Fibroblast of lung (primary cell): Measurements from ENCODE around the gene ATF1. TPM values are rescaled to one million over a fixed set of nuclear protein-coding genes. Genes with fewer than 3 reads are reported as not detected.

Experiments
- DNase-seq, 2 donors: peaks; one replicate each; pipeline versions ENCODE4 v3.0.0 to v3.0.0-alpha.2; 2010; ENCODE audit warnings: low read depth in 2 of 2
- H2AFZ ChIP-seq: 2 replicates; pipeline ENCODE4 v1.5.1; 2012; ENCODE audit warnings: low read length, control low read depth, inconsistent platforms
- H3K27ac ChIP-seq: 2 replicates; pipeline ENCODE4 v1.5.1; 2011; ENCODE audit warnings: low read length, control low read depth; ENCODE audit not compliant: insufficient read depth
- H3K27me3 ChIP-seq: 2 replicates; pipeline ENCODE4 v1.5.1; 2011; ENCODE audit warnings: mild to moderate bottlenecking, low read length; ENCODE audit not compliant: control insufficient read depth, insufficient read depth
- H3K36me3 ChIP-seq: 2 replicates; pipeline ENCODE4 v1.5.1; 2011; ENCODE audit warnings: low read length; ENCODE audit not compliant: control insufficient read depth, insufficient read depth
- H3K4me1 ChIP-seq: 2 replicates; pipeline ENCODE4 v1.5.1; 2011; ENCODE audit warnings: low read length; ENCODE audit not compliant: control insufficient read depth, insufficient read depth; ENCODE audit errors: extremely low read depth
- H3K4me2 ChIP-seq: 2 replicates; pipeline ENCODE4 v1.5.1; 2011; ENCODE audit warnings: low read length, control low read depth; ENCODE audit not compliant: insufficient read depth; ENCODE audit errors: extremely low read depth
- H3K4me3 ChIP-seq, 4 experiments: fragments of 200-600 bp in 1 of 4; sonication (generic) in 1 of 4; replicated peaks in 1 of 4; 2 replicates each; pipeline ENCODE4 v1.5.1; 2011 to 2016; ENCODE audit warnings: low read length in 4 of 4, low read depth in 3 of 4, mild to moderate bottlenecking in 3 of 4, control low read depth in 2 of 4, inconsistent platforms in 1 of 4, mixed read lengths in 1 of 4; ENCODE audit not compliant: insufficient read depth in 1 of 4; ENCODE audit errors: control extremely low read depth in 1 of 4
- H3K79me2 ChIP-seq: 2 replicates; pipeline ENCODE4 v1.5.1; 2012; ENCODE audit warnings: mild to moderate bottlenecking, low read length, inconsistent platforms; ENCODE audit not compliant: control insufficient read depth, insufficient read depth
- H3K9ac ChIP-seq: 2 replicates; pipeline ENCODE4 v1.5.1; 2011; ENCODE audit warnings: mild to moderate bottlenecking, low read length, control low read depth; ENCODE audit not compliant: insufficient read depth
- H3K9me3 ChIP-seq: 2 replicates; pipeline ENCODE4 v1.5.1; 2012; ENCODE audit warnings: low read depth, low read length; ENCODE audit not compliant: control insufficient read depth, insufficient read depth
- H4K20me1 ChIP-seq: 2 replicates; pipeline ENCODE4 v1.5.1; 2011; ENCODE audit warnings: low read length; ENCODE audit not compliant: control insufficient read depth, insufficient read depth; ENCODE audit errors: extremely low read depth
- EZH2 ChIP-seq: IDR thresholded peaks from 2 replicates; pipeline ENCODE4 v1.5.1; 2012; ENCODE audit warnings: low read length, control low read depth, mild to moderate bottlenecking; ENCODE audit errors: missing control alignments
- polyA plus RNA-seq, 2 donors: library from polyadenylated mRNA; depleted of rRNA in 1 of 2; stranded (reverse) in 1 of 2; unstranded in 1 of 2; fragments of >200 nt; gene quantifications; 2 replicates each; pipeline ENCODE4 v1.2.1, GENCODE V29; 2011 to 2012; ENCODE audit warnings: missing spikeins in 1 of 2
- total RNA-seq: library from RNA; depleted of rRNA; stranded (reverse); fragments of >200 nt; gene quantifications from 2 replicates; pipeline ENCODE4 v1.2.1, GENCODE V29; 2014
- TF ChIP-seq, protein P1 (sequence below), 2 donors: IDR thresholded peaks in 1 of 2; conservative IDR thresholded peaks in 1 of 2; 1 replicate in 1 of 2; 2 replicates in 1 of 2; pipeline ENCODE4 v1.5.1; 2011 to 2012; ENCODE audit warnings: low read length in 2 of 2, control low read depth in 1 of 2, inconsistent platforms in 1 of 2, low read depth in 1 of 2, mild to moderate bottlenecking in 1 of 2

The ATF1 gene
- total and polyA plus RNA-seq, 2 donors (not counting 1 experiment from before 2014, with no cell fraction given): 40.6 to 44.8 TPM

GRCh38 chr12:50771409-50771808 is 7.5 kb downstream of the ATF1 start:
- no peak for TF ChIP-seq EZH2
- TF ChIP-seq, protein P1, sequence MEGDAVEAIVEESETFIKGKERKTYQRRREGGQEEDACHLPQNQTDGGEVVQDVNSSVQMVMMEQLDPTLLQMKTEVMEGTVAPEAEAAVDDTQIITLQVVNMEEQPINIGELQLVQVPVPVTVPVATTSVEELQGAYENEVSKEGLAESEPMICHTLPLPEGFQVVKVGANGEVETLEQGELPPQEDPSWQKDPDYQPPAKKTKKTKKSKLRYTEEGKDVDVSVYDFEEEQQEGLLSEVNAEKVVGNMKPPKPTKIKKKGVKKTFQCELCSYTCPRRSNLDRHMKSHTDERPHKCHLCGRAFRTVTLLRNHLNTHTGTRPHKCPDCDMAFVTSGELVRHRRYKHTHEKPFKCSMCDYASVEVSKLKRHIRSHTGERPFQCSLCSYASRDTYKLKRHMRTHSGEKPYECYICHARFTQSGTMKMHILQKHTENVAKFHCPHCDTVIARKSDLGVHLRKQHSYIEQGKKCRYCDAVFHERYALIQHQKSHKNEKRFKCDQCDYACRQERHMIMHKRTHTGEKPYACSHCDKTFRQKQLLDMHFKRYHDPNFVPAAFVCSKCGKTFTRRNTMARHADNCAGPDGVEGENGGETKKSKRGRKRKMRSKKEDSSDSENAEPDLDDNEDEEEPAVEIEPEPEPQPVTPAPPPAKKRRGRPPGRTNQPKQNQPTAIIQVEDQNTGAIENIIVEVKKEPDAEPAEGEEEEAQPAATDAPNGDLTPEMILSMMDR (conservative IDR thresholded peaks at IDR 0.05 in 1 of 2, IDR thresholded peaks at IDR 0.05 in 1 of 2; ENCODE audit: low read depth in 1 of 2, low read length in 2 of 2): no peak
- H4K20me1 ChIP-seq: no peaks in the 10 kb centered on the region
- H3K4me1 ChIP-seq: no peaks in the 10 kb centered on the region
- H3K4me3 ChIP-seq: no peak overlapping the region
- no peak overlapping the region for H3K27ac ChIP-seq
- no peaks in the 10 kb centered on the region for H3K27me3 ChIP-seq
- no peak overlapping the region for H2AFZ ChIP-seq
- no peaks in the 10 kb centered on the region for H3K9me3 ChIP-seq
- no peak overlapping the region for H3K4me2 ChIP-seq
- H3K9ac ChIP-seq: no peak overlapping the region
- H3K79me2 ChIP-seq: peaks cover 38% of the 10 kb centered on the region
- H3K36me3 ChIP-seq: no peaks in the 10 kb centered on the region
- no peak for DNase-seq

DNA sequence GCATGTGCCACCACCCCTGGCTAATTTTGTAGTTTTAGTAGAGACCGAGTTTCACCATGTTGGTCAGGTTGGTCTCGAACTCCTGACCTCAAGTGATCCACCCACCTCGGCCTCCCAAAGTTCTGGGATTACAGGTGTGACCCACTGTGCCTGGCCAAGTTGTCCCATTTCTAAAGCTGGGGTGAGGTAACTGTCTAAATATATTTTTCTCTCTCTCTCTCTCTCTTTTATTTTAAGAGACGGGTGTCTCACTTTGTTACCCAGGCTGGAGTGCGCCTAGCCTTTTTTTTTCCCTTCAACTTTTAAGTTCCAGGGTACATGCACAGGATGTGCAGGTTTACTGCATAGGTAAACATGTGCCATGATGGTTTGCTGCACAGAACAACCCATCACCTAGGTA is 8.6 kb downstream of the ATF1 start:
- H3K9ac ChIP-seq: no peak overlapping the region
- H3K27me3 ChIP-seq: no peaks in the 10 kb centered on the region
- no peaks in the 10 kb centered on the region for H4K20me1 ChIP-seq
- TF ChIP-seq EZH2: no peak
- TF ChIP-seq, protein P1 (conservative IDR thresholded peaks at IDR 0.05 in 1 of 2, IDR thresholded peaks at IDR 0.05 in 1 of 2; ENCODE audit: low read depth in 1 of 2, low read length in 2 of 2): no peak
- no peak overlapping the region for H3K4me2 ChIP-seq
- H3K4me3 ChIP-seq: no peak overlapping the region
- no peaks in the 10 kb centered on the region for H3K9me3 ChIP-seq
- H3K4me1 ChIP-seq: no peaks in the 10 kb centered on the region
- no peak overlapping the region for H3K27ac ChIP-seq
- no peaks in the 10 kb centered on the region for H3K36me3 ChIP-seq
- peaks cover 30% of the 10 kb centered on the region for H3K79me2 ChIP-seq
- no peak overlapping the region for H2AFZ ChIP-seq
- no peak for DNase-seq

DNA sequence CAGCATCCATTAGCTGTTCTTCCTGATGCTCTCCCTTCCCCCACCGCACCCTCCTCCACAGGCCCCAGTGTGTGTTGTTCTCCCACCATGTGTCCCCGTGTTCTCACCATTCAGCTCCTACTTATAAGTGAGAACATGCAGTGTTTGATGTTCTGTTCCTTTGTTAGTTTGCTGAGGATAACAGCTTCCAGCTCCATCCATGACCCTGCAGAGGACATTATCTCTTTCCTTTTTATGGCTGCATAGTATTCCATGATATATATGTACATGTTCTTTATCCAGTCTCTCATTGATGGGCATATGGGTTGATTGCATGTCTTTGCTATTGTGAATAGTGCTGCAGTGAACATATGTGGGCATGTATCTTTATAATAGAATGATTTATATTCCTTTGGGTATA is 9.0 kb downstream of the ATF1 start:
- Histone ChIP-seq H3K4me1 (no peaks in the 10 kb centered on the region), H3K27me3 (no peaks in the 10 kb centered on the region), H3K4me2 (no peak overlapping the region), H3K36me3 (no peaks in the 10 kb centered on the region), H3K79me2 (peaks cover 30% of the 10 kb centered on the region), H3K27ac (no peak overlapping the region), H3K4me3 (no peak overlapping the region), H3K9ac (no peak overlapping the region), H4K20me1 (no peaks in the 10 kb centered on the region), H2AFZ (no peak overlapping the region), H3K9me3 (no peaks in the 10 kb centered on the region)
- no peak for DNase-seq
- TF ChIP-seq, protein P1 (conservative IDR thresholded peaks at IDR 0.05 in 1 of 2, IDR thresholded peaks at IDR 0.05 in 1 of 2; ENCODE audit: low read depth in 1 of 2, low read length in 2 of 2): no peak
- TF ChIP-seq EZH2: no peak
